Stimulated activated CD4-positive, alpha-beta T cell treated with anti-CD3 and anti-CD28 coated beads, Interleukin-4, amount 100 ng/mL, for 48 hours (primary cell): ENCODE measurements around the gene DNAH5.

Experiments used
- DNase-seq, 2 donors: peaks; one replicate each; pipeline ENCODE4 v3.0.0-alpha.2; 2020; ENCODE audit warnings: low read depth in 2 of 2

Gene DNAH5

GRCh38 chr5:13934921-13935320 lies 9.6 kb downstream of the DNAH5 start:
- DNase-seq = no peak

GRCh38 chr5:13934125-13934524 lies 10.4 kb downstream of the DNAH5 start:
- no peak for DNase-seq

- no peak for DNase-seq
Measured at GRCh38 chr5:13932561-13932960, 11.9 kb downstream of the DNAH5 start.

GRCh38 chr5:13932011-13932410 lies 12.5 kb downstream of the DNAH5 start:
- no peak for DNase-seq

GRCh38 chr5:13930541-13931171 lies 13.8 kb downstream of the DNAH5 start:
- DNase-seq = no peak

GRCh38 chr5:13926731-13927130 lies 17.8 kb downstream of the DNAH5 start:
- no peak for DNase-seq

GRCh38 chr5:13921578-13921977 lies 22.9 kb downstream of the DNAH5 start:
- DNase-seq = no peak

- DNase-seq = no peak
Measured at GRCh38 chr5:13919786-13920185, 24.7 kb downstream of the DNAH5 start.

GRCh38 chr5:13919087-13919486 lies 25.4 kb downstream of the DNAH5 start:
- DNase-seq = no peak

- DNase-seq = no peak
Measured at GRCh38 chr5:13917061-13917460, 27.4 kb downstream of the DNAH5 start.

GRCh38 chr5:13913962-13914361 lies 30.5 kb downstream of the DNAH5 start:
- DNase-seq = no peak

GRCh38 chr5:13910637-13911288 lies 33.7 kb downstream of the DNAH5 start:
- DNase-seq = no peak

- no peak for DNase-seq
Measured at GRCh38 chr5:13910201-13910600, 34.3 kb downstream of the DNAH5 start.

GRCh38 chr5:13909271-13909670 lies 35.2 kb downstream of the DNAH5 start:
- no peak for DNase-seq

GRCh38 chr5:13898569-13898968 lies 45.9 kb downstream of the DNAH5 start:
- DNase-seq = no peak

GRCh38 chr5:13878357-13878756 lies 66.1 kb downstream of the DNAH5 start:
- no peak for DNase-seq

GRCh38 chr5:13866792-13867191 lies 77.7 kb downstream of the DNAH5 start:
- DNase-seq = peak in 1 of 2 donors; percentile 9

GRCh38 chr5:13865312-13865711 lies 79.2 kb downstream of the DNAH5 start:
- no peak for DNase-seq

- no peak for DNase-seq
Measured at GRCh38 chr5:13860146-13860545, 84.3 kb downstream of the DNAH5 start.

- DNase-seq = no peak
Measured at GRCh38 chr5:13859270-13860065, 85.0 kb downstream of the DNAH5 start.

- no peak for DNase-seq
Measured at GRCh38 chr5:13843175-13843846, 101.2 kb downstream of the DNAH5 start.

GRCh38 chr5:13833440-13833839 lies 111.0 kb downstream of the DNAH5 start:
- DNase-seq = no peak
